ENCODE measurements around the gene SEC16A.

The SEC16A gene

GRCh38 chr9:136399176-136400037, 83.4 kb downstream of the SEC16A start:
- peak; percentile 39 for DNase-seq (ENCODE audit: low spot score)

GRCh38 chr9:136398286-136398685, 84.6 kb downstream of the SEC16A start:
- DNase-seq (ENCODE audit: low spot score) = no peak

GRCh38 chr9:136397643-136398042, 85.2 kb downstream of the SEC16A start:
- DNase-seq (ENCODE audit: low spot score) = no peak

GRCh38 chr9:136396219-136396515, 86.7 kb downstream of the SEC16A start:
- no peak for DNase-seq (ENCODE audit: low spot score)

GRCh38 chr9:136395345-136396218, 87.3 kb downstream of the SEC16A start:
- DNase-seq (ENCODE audit: low spot score) = no peak

- DNase-seq (ENCODE audit: low spot score) = no peak
Observed at GRCh38 chr9:136395020-136395340, 87.9 kb downstream of the SEC16A start.

GRCh38 chr9:136394312-136395019, 88.4 kb downstream of the SEC16A start:
- no peak for DNase-seq (ENCODE audit: low spot score)

- no peak for DNase-seq (ENCODE audit: low spot score)
Observed at GRCh38 chr9:136393531-136393930, 89.3 kb downstream of the SEC16A start.

GRCh38 chr9:136392538-136393449, 90.0 kb downstream of the SEC16A start:
- no peak for DNase-seq (ENCODE audit: low spot score)

- DNase-seq (ENCODE audit: low spot score) = no peak
Observed at GRCh38 chr9:136391737-136392537, 90.9 kb downstream of the SEC16A start.
